Neural progenitor cell (in vitro differentiated cells): ENCODE measurements around the gene MTHFD2L. TPM values are rescaled to one million over a fixed set of nuclear protein-coding genes. Genes with fewer than 3 reads are reported as not detected.

Experiments used
- DNase-seq: peaks from one replicate; pipeline ENCODE4 v3.0.0-alpha.2; 2016; ENCODE audit warnings: low spot score
- H2AFZ ChIP-seq: fragments of 200-600 bp; sonication (generic); replicated peaks from 2 replicates; pipeline ENCODE4 v1.6.1; 2016; ENCODE audit warnings: antibody characterized with exemption
- H3F3A ChIP-seq: fragments of 200-600 bp; sonication (generic); 2 replicates; pipeline ENCODE4 v1.6.1; 2016; ENCODE audit warnings: antibody characterized with exemption, low read depth
- H3K27ac ChIP-seq: fragments of 200-600 bp; sonication (generic); 2 replicates; pipeline ENCODE4 v1.5.1; 2016; ENCODE audit warnings: mild to moderate bottlenecking
- H3K27me3 ChIP-seq: fragments of 200-600 bp; sonication (generic); 2 replicates; pipeline ENCODE4 v1.6.1; 2016; ENCODE audit warnings: mild to moderate bottlenecking, moderate library complexity
- H3K36me3 ChIP-seq: fragments of 200-600 bp; sonication (generic); 2 replicates; pipeline ENCODE4 v1.5.1; 2016
- H3K4me1 ChIP-seq: fragments of 200-600 bp; sonication (generic); 2 replicates; pipeline ENCODE4 v1.6.1; 2016; ENCODE audit warnings: mixed run types
- H3K4me2 ChIP-seq: fragments of 200-600 bp; sonication (generic); 2 replicates; pipeline ENCODE4 v1.6.1; 2016
- H3K4me3 ChIP-seq: fragments of 200-600 bp; sonication (generic); 2 replicates; pipeline ENCODE4 v1.5.1; 2016
- H3K79me2 ChIP-seq: fragments of 200-600 bp; sonication (generic); 2 replicates; pipeline ENCODE4 v1.6.1; 2016; ENCODE audit warnings: low read depth
- H3K9ac ChIP-seq: fragments of 200-600 bp; sonication (generic); 2 replicates; pipeline ENCODE4 v1.6.1; 2016
- H3K9me3 ChIP-seq: fragments of 200-600 bp; sonication (generic); 2 replicates; pipeline ENCODE4 v1.5.1; 2016; ENCODE audit warnings: low read depth
- H4K20me1 ChIP-seq: fragments of 200-600 bp; sonication (generic); 2 replicates; pipeline ENCODE4 v1.6.1; 2016; ENCODE audit warnings: low read depth
- H3K27ac Mint-ChIP-seq: 3 replicates; pipeline ENCODE4 v1.8.0; 2021; ENCODE audit warnings: mixed read lengths
- H3K27me3 Mint-ChIP-seq: 2 replicates; pipeline ENCODE4 v1.8.0; 2022; ENCODE audit warnings: low read depth, mild to moderate bottlenecking, inconsistent platforms, moderate library complexity, mixed read lengths; ENCODE audit not compliant: insufficient read depth
- H3K36me3 Mint-ChIP-seq: 3 replicates; pipeline ENCODE4 v1.8.0; 2021; ENCODE audit warnings: mixed read lengths
- H3K4me1 Mint-ChIP-seq: 3 replicates; pipeline ENCODE4 v1.8.0; 2021; ENCODE audit warnings: mixed read lengths
- H3K4me3 Mint-ChIP-seq: 3 replicates; pipeline ENCODE4 v1.8.0; 2021; ENCODE audit warnings: mild to moderate bottlenecking, moderate library complexity, mixed read lengths
- H3K9me3 Mint-ChIP-seq: 3 replicates; pipeline ENCODE4 v1.8.0; 2020; ENCODE audit warnings: mixed read lengths
- CTCF ChIP-seq: fragments of 200-600 bp; sonication (generic); IDR thresholded peaks from 2 replicates; pipeline ENCODE4 v1.5.1; 2017; ENCODE audit warnings: antibody characterized with exemption, mild to moderate bottlenecking
- EZH2 ChIP-seq: fragments of 200-600 bp; sonication (generic); IDR thresholded peaks from 2 replicates; pipeline ENCODE4 v1.6.1; 2017; ENCODE audit warnings: antibody characterized with exemption, mild to moderate bottlenecking, moderate library complexity
- EZH2phosphoT487 ChIP-seq: fragments of 200-600 bp; sonication (generic); IDR thresholded peaks from 2 replicates; pipeline ENCODE4 v1.6.1; 2017; ENCODE audit warnings: antibody characterized with exemption
- total RNA-seq: library from RNA; depleted of rRNA; stranded (reverse); fragments of >200 nt; gene quantifications from 2 replicates; pipeline ENCODE4 v1.2.3, GENCODE V29; 2015; ENCODE audit warnings: low replicate concordance

Gene MTHFD2L
- total RNA-seq, 1 donor from 2014 or later, result 22.1 TPM

GRCh38 chr4:74294681-74295080, 136.8 kb downstream of the MTHFD2L start:
- no peak overlapping the region for H3K27ac ChIP-seq
- H4K20me1 ChIP-seq, result no peaks in the 10 kb centered on the region
- no peak overlapping the region for H3K4me2 ChIP-seq
- no peaks in the 10 kb centered on the region for H3K27me3 Mint-ChIP-seq
- H3K4me3 Mint-ChIP-seq, result no peak overlapping the region
- no peak overlapping the region for H3K9ac ChIP-seq
- no peak overlapping the region for H3K4me3 ChIP-seq
- no peaks in the 10 kb centered on the region for H3K79me2 ChIP-seq
- H3K4me1 Mint-ChIP-seq, result peaks cover 3% of the 10 kb centered on the region
- H3K4me1 ChIP-seq, result no peaks in the 10 kb centered on the region
- TF ChIP-seq CTCF, result no peak
- TF ChIP-seq EZH2, result no peak
- TF ChIP-seq EZH2phosphoT487, result no peak
- H3K9me3 ChIP-seq, result no peaks in the 10 kb centered on the region
- no peak for DNase-seq
- H3K36me3 ChIP-seq, result no peaks in the 10 kb centered on the region
- no peak overlapping the region for H3K27ac Mint-ChIP-seq
- no peak overlapping the region for H2AFZ ChIP-seq
- H3K27me3 ChIP-seq, result no peaks in the 10 kb centered on the region
- H3F3A ChIP-seq, result no peaks in the 10 kb centered on the region
- no peaks in the 10 kb centered on the region for H3K9me3 Mint-ChIP-seq
- H3K36me3 Mint-ChIP-seq, result peaks cover 2% of the 10 kb centered on the region

- Mint-ChIP-seq H3K36me3 (peaks cover 2% of the 10 kb centered on the region), H3K27ac (no peak overlapping the region), H3K4me3 (no peak overlapping the region), H3K4me1 (no peaks in the 10 kb centered on the region), H3K27me3 (no peaks in the 10 kb centered on the region), H3K9me3 (no peaks in the 10 kb centered on the region)
- Histone ChIP-seq H3K9me3 (no peaks in the 10 kb centered on the region), H3K27ac (no peak overlapping the region), H3K4me2 (no peak overlapping the region), H3K27me3 (no peaks in the 10 kb centered on the region), H3K4me1 (no peaks in the 10 kb centered on the region), H4K20me1 (no peaks in the 10 kb centered on the region), H3K36me3 (no peaks in the 10 kb centered on the region), H3F3A (no peaks in the 10 kb centered on the region), H2AFZ (no peak overlapping the region), H3K4me3 (no peak overlapping the region), H3K9ac (no peak overlapping the region), H3K79me2 (no peaks in the 10 kb centered on the region)
- no peak for TF ChIP-seq EZH2
- TF ChIP-seq EZH2phosphoT487, result no peak
- no peak for TF ChIP-seq CTCF
- DNase-seq, result no peak
These were observed 139.6 kb downstream of the MTHFD2L start for GRCh38 chr4:74297539-74297938.

GRCh38 chr4:74304095-74304625, 146.2 kb downstream of the MTHFD2L start:
- no peaks in the 10 kb centered on the region for H3K9me3 Mint-ChIP-seq

More at GRCh38 chr4:74304095-74304625, 146.2 kb downstream of the MTHFD2L start:
- Mint-ChIP-seq H3K36me3 (no peaks in the 10 kb centered on the region), H3K27ac (no peak overlapping the region), H3K4me1 (no peaks in the 10 kb centered on the region), H3K4me3 (no peak overlapping the region), H3K27me3 (no peaks in the 10 kb centered on the region)
- Histone ChIP-seq H3K36me3 (no peaks in the 10 kb centered on the region), H3K9ac (no peak overlapping the region), H4K20me1 (no peaks in the 10 kb centered on the region), H3K27me3 (no peaks in the 10 kb centered on the region), H3K79me2 (no peaks in the 10 kb centered on the region), H3K4me2 (no peak overlapping the region), H2AFZ (no peak overlapping the region), H3K4me1 (no peaks in the 10 kb centered on the region), H3K27ac (no peak overlapping the region), H3K4me3 (no peak overlapping the region), H3F3A (no peaks in the 10 kb centered on the region), H3K9me3 (no peaks in the 10 kb centered on the region)
- no peak for DNase-seq
- TF ChIP-seq CTCF (no peak), EZH2 (no peak), EZH2phosphoT487 (no peak)
